ENCODE results near the gene RBM47.

The RBM47 gene

DNA sequence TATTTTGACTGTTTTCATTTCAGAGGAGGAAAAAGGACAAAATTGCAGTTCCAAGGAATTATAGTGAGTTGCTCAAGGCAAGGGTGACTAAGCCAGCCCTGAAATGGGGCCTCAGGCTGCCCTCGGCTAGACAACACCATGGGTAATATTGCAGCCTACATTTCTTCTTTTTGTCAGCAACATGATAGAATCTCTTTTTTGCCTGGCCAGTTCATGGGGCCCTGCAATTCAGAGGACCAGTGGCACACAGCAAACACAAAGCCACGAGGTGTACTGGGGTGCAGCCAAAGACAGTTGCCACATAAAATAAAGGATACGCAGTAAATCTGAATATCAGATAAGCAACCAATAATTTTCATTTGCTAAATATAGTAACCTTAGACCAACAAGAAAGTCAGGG lies 41.8 kb downstream of the RBM47 start:
- no peak overlapping the region for H3K27ac ChIP-seq
- TF ChIP-seq ZFX (IDR thresholded peaks at IDR 0.05; ENCODE audit: borderline replicate concordance), result no peak
- TF ChIP-seq, protein P1, sequence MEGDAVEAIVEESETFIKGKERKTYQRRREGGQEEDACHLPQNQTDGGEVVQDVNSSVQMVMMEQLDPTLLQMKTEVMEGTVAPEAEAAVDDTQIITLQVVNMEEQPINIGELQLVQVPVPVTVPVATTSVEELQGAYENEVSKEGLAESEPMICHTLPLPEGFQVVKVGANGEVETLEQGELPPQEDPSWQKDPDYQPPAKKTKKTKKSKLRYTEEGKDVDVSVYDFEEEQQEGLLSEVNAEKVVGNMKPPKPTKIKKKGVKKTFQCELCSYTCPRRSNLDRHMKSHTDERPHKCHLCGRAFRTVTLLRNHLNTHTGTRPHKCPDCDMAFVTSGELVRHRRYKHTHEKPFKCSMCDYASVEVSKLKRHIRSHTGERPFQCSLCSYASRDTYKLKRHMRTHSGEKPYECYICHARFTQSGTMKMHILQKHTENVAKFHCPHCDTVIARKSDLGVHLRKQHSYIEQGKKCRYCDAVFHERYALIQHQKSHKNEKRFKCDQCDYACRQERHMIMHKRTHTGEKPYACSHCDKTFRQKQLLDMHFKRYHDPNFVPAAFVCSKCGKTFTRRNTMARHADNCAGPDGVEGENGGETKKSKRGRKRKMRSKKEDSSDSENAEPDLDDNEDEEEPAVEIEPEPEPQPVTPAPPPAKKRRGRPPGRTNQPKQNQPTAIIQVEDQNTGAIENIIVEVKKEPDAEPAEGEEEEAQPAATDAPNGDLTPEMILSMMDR (IDR thresholded peaks at IDR 0.05), result no peak

DNA sequence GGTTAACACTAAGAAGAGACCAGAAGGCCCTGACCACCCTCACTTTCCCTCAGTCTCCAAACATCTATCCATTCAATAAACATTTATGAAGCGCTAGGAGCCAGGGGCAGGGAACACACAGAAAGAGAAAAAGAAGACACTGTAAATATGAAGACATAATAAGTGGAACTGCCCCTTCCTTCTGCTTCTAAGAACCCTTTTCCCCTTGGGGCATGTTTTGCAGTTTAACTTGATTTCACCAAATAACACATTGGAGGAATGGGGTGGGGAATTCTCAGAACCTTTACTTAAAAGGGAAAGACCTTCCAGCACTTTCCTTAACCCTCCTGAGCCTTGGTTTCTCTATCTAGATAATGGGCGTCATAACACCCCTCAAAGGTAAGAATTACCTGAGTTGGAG lies 42.3 kb downstream of the RBM47 start:
- TF ChIP-seq, protein P1 (IDR thresholded peaks at IDR 0.05), result no peak
- TF ChIP-seq ZFX (IDR thresholded peaks at IDR 0.05; ENCODE audit: borderline replicate concordance), result no peak
- H3K27ac ChIP-seq, result no peak overlapping the region

DNA sequence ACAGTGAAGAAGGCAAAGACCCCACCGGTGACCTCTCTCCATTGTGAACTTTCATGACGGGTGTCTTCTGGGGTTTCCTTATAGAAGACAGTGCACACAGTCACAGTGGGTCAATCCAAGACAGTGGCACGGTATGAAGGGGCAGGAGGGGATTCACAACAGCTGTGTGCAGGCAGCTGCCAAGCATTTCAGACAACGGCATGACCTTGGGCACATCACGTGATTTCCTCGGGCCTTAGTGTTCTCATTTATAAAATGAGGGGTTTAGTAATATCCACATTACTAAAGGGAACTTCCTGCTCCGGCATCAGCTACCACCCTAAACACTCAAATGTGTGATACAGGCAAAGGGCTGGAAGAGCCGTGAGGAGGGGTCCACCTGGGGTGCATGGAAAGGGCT lies 42.9 kb downstream of the RBM47 start:
- no peak overlapping the region for H3K27ac ChIP-seq

DNA sequence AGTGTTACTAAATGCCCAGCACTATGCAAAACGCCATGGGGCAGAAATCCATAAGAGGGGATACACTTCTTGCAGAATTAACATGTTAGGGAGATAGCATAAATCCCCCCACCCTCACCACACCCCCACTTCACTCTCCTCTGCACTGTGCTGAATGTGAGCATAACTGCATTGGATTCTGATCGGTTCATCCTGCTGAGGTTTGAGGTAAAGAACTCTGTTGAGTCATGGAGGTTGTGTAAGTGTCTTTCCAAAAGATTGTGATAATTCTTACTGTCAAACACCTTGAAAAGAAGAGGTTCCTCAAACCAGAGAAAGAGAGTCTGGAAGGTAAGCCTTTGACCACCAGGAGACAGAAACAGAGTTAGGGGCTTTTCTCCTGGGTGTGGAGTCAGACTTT lies 43.6 kb downstream of the RBM47 start:
- TF ChIP-seq, protein P1 (IDR thresholded peaks at IDR 0.05), result no peak
- no peak for TF ChIP-seq ZFX (IDR thresholded peaks at IDR 0.05; ENCODE audit: borderline replicate concordance)
- no peak overlapping the region for H3K27ac ChIP-seq

More for the DNA sequence above, 42.9 kb downstream of the RBM47 start:
- TF ChIP-seq ZFX (IDR thresholded peaks at IDR 0.05; ENCODE audit: borderline replicate concordance), result no peak
- TF ChIP-seq, protein P1 (IDR thresholded peaks at IDR 0.05), result no peak

DNA sequence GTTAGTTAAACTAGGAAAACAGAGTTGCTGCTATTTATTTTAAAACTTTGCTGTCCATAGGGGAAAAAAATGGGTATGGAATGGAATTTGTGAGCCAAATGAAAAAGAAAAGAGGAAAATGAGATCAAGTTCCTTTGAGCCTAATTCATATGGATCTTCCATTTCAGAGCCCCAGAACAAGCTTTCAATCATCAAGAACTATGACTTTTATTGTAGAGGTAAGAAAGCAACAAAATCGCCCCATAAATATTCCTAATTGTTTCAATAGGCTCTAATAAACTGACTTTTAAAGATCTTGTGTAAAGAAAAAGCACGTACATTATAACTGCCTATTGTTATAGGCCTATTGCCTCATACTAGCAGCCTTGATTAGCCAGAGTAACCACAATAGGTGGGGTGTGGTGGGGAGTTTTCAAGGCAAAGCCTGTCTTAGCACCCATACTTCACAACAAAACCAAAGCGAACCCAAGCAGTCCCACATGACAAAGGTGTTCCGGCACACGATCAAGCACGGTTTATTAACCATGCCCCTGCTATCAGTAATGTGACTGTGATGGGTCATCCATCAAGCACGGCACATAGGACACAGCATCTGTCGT lies 44.4 kb downstream of the RBM47 start:
- TF ChIP-seq, protein P1 (IDR thresholded peaks at IDR 0.05), result no peak
- TF ChIP-seq ZFX (IDR thresholded peaks at IDR 0.05; ENCODE audit: borderline replicate concordance), result no peak
- no peak overlapping the region for H3K27ac ChIP-seq

DNA sequence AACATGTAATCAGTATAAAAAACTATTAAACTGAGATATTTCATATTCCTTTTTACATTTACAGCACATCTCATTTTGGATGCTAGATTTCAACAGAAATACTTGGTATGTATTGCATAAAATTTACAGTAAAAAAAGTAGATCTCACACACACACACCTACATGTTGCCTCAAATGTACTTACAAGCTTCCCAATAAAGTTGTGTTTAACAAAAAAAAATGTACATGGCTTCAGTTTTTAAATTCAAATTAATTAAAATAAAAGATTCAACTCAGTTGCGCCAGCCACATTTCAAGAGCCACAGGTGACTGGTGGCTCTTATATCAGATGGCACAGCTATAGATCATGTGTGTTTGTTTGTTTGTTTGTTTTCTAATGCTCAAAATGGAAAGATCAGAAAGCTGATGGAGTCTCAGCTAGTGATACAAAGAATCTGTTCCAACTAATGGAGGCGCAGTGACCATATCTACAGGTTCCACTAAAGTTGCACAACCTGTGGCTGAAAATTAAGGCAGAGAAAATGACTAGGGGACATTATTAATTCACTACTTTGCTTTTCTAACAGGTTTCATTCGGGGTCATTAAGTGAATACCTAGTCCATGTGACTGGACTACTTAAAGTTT lies 45.0 kb downstream of the RBM47 start:
- no peak for TF ChIP-seq ZFX (IDR thresholded peaks at IDR 0.05; ENCODE audit: borderline replicate concordance)
- TF ChIP-seq, protein P1 (IDR thresholded peaks at IDR 0.05), result no peak
- no peak overlapping the region for H3K27ac ChIP-seq

DNA sequence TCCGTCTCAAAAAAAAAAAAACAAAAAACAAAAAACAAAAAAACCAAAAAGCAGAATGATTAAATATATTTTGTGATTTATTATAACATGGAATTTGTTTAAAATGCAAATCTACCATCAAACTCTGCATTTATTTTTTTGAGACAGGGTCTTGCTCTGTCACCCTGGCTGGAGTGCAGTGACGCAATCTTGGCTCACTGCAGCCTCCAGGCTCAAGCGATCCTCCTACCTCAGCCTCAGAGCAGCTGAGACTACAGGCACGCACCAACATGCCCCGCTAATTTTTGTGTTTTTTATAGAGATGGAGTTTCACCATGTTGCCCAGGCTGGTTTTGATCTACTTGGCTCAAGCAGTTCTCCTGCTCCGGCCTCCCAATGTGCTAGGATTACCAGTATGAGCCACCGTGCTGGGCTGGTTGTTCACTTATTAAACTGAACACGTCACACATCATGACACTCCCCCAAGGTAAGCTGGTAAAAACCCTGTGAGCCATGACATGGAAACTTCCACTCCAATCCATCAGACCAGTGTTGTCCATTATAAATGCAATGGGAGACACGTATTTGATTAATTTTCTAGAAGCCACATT lies 45.7 kb downstream of the RBM47 start:
- no peak overlapping the region for H3K27ac ChIP-seq
- TF ChIP-seq, protein P1 (IDR thresholded peaks at IDR 0.05), result no peak
- no peak for TF ChIP-seq ZFX (IDR thresholded peaks at IDR 0.05; ENCODE audit: borderline replicate concordance)
